ENCODE results near the gene ADGRV1. TPM values are rescaled to one million over a fixed set of nuclear protein-coding genes. Genes with fewer than 3 reads are reported as not detected.

Gene ADGRV1
- total RNA-seq, 4 donors from 2014 or later = not detected

- no peak for TF ChIP-seq CTCF (IDR thresholded peaks at IDR 0.05; ENCODE audit: low read depth)
Observed at GRCh38 chr5:90955001-90955635, 396.5 kb downstream of the ADGRV1 start.

GRCh38 chr5:90956511-90957097 is 398.0 kb downstream of the ADGRV1 start:
- TF ChIP-seq CTCF (IDR thresholded peaks at IDR 0.05; ENCODE audit: low read depth) = no peak

- TF ChIP-seq CTCF (IDR thresholded peaks at IDR 0.05; ENCODE audit: low read depth) = no peak
Observed at GRCh38 chr5:90957906-90958305, 399.3 kb downstream of the ADGRV1 start.

DNA sequence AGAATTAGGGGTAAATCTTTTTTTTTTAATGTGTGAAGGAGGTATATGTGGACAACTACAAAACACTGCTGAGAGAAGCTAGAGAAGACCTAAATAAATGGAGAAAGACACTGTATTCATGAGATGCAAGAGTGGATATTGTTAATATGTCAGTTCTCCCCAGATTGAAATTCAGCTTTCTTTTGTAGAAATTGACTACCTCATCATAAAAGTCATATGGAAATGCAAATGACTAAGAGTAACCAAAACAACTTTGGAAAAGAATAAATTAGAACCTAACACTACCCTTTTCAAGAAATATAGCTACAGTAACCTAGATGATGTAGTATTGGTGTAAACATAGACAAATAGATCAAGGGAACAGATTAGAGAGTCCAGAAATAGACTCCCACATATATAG is 400.7 kb downstream of the ADGRV1 start:
- no peak for TF ChIP-seq CTCF (IDR thresholded peaks at IDR 0.05; ENCODE audit: low read depth)

GRCh38 chr5:90962481-90962880 is 403.9 kb downstream of the ADGRV1 start:
- no peak for TF ChIP-seq CTCF (IDR thresholded peaks at IDR 0.05; ENCODE audit: low read depth)

DNA sequence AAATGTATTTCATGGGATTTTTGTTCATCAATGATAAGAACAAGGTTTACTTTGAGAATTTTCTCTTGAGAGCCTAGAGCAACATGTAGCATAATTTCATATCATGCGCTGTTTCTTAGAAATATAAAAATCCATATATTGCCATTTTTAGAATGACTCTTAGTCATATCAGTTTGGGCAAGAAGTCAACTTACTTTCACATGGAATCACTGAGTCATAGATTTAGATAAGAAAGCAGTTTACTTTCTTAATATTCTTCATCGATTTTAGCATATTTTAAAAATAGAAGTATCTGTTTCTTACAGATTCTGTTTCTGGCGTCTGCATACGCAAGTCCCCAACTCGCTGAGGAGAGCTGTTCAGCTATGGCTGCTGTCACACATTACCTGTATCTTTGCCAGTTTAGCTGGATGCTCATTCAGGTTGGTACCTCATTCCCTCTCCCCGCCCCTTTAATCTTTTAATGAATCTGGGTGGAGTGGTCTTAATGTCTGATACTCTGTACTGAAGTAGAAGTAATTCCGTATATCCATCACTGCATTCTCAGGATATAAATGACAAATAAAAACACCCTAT is 406.6 kb downstream of the ADGRV1 start:
- no peak for TF ChIP-seq CTCF (IDR thresholded peaks at IDR 0.05; ENCODE audit: low read depth)

DNA sequence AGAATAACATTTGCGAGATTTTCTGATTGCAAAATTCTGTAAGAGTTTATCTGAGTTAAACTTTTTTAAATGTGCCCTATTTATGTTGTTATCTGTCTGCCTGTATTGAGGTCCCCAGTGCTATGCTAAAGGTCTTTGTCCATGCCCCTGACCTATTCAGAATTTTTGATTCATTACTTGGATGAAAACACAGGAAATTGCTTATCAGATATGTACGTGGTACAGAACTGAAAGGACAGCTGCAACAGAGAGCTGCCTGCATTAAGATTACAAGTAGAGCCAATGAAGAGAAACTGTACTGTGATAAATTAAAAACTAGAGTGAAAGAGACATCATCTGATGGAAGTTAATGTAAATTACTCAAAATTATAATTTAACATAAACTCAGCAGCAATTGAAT is 408.8 kb downstream of the ADGRV1 start:
- TF ChIP-seq CTCF (IDR thresholded peaks at IDR 0.05; ENCODE audit: low read depth) = no peak
